Thyroid gland (tissue), 4 donors: Measurements from ENCODE around the gene TIPIN.

Source experiments
- POLR2A ChIP-seq, 2 donors: fragments of 450-650 bp; IDR thresholded peaks; one replicate each; pipeline ENCODE4 v1.6.1; 2017; ENCODE audit warnings: antibody characterized with exemption in 2 of 2, mild to moderate bottlenecking in 2 of 2, moderate library complexity in 1 of 2
- TF ChIP-seq, protein P1 (sequence below), 6 experiments: fragments of 200-600 bp in 3 of 6; fragments of 450-650 bp in 3 of 6; sonication (generic) in 3 of 6; IDR thresholded peaks; one replicate each; pipeline ENCODE4 v1.5.1; 2016 to 2019; ENCODE audit warnings: antibody characterized with exemption in 6 of 6, mild to moderate bottlenecking in 2 of 6, inconsistent platforms in 1 of 6, moderate library complexity in 1 of 6

DNA sequence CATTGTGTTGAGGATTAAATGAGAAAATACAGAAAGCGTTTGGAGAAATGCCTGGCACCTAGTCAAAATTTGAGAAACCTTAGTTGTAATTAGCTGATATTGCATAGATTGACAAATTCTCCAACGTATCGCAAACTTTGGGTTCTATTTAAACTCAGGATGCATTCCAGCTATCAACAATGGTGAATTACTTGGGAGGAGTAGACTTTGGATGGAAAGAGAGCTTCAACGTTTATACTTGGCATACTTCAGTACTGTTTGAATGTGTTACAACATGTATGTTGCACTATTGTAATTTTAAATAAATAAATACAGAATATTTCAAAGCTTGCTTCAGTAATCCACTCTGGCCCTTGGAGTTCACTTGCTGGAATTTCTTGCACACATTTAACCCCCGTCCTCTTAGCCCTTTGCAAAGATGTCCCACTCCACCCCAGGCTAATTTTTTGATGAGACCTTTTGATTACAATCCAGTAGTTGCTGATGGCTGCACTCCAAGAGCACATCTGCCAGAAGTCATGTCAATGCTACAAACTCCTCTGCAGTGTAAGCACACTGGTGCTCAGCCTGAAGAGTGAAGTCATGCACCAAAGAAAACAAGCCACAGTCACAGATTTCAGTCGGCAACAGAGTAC is 67.8 kb downstream of the TIPIN start:
- TF ChIP-seq, protein P1, sequence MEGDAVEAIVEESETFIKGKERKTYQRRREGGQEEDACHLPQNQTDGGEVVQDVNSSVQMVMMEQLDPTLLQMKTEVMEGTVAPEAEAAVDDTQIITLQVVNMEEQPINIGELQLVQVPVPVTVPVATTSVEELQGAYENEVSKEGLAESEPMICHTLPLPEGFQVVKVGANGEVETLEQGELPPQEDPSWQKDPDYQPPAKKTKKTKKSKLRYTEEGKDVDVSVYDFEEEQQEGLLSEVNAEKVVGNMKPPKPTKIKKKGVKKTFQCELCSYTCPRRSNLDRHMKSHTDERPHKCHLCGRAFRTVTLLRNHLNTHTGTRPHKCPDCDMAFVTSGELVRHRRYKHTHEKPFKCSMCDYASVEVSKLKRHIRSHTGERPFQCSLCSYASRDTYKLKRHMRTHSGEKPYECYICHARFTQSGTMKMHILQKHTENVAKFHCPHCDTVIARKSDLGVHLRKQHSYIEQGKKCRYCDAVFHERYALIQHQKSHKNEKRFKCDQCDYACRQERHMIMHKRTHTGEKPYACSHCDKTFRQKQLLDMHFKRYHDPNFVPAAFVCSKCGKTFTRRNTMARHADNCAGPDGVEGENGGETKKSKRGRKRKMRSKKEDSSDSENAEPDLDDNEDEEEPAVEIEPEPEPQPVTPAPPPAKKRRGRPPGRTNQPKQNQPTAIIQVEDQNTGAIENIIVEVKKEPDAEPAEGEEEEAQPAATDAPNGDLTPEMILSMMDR (IDR thresholded peaks at IDR 0.05), result no peak
- no peak for TF ChIP-seq POLR2A (IDR thresholded peaks at IDR 0.05)
